ENCODE measurements around the gene ENDOV.

ENDOV gene

DNA sequence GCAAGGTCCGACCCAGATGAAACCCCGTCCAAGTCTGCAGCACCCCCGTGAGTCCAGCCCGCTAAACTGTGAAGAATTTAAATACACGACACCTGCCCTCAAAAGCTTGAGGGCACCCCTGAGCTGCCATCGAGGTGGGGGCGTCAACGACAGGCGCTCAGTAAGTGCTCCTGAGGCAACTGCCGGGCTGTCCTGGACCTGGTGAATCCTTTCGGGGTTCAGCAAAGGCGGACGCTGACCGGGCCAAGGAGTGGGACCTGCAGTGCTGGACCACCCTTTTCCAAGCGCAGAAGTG lies 512 bp upstream of the ENDOV start:
- in situ Hi-C loops (cut with MboI; ENCODE audit: low sequenced_read_pairs): no loop called here
- H3K36me3 ChIP-seq (replicated peaks): peaks cover 3% of the 10 kb centered on the region
- no peaks in the 10 kb centered on the region for H3K27me3 ChIP-seq (ENCODE audit: low read depth)
- peaks cover 6% of the 10 kb centered on the region; the same call in 1 of the 2 replicates for H3K4me1 ChIP-seq
- DNase-seq (ENCODE audit: low spot score in 2 of 2): no peak
- H3K9me3 ChIP-seq: no peaks in the 10 kb centered on the region; the same call in 1 of the 2 replicates
- peak overlapping the region; percentile 100 for H3K4me3 ChIP-seq

- H3K36me3 ChIP-seq (replicated peaks): peaks cover 3% of the 10 kb centered on the region
- in situ Hi-C loops (cut with MboI; ENCODE audit: low sequenced_read_pairs): no loop called here
- H3K27me3 ChIP-seq (ENCODE audit: low read depth): no peaks in the 10 kb centered on the region
These were observed 715 bp downstream of the ENDOV start for GRCh38 chr17:80415626-80416137.

DNA sequence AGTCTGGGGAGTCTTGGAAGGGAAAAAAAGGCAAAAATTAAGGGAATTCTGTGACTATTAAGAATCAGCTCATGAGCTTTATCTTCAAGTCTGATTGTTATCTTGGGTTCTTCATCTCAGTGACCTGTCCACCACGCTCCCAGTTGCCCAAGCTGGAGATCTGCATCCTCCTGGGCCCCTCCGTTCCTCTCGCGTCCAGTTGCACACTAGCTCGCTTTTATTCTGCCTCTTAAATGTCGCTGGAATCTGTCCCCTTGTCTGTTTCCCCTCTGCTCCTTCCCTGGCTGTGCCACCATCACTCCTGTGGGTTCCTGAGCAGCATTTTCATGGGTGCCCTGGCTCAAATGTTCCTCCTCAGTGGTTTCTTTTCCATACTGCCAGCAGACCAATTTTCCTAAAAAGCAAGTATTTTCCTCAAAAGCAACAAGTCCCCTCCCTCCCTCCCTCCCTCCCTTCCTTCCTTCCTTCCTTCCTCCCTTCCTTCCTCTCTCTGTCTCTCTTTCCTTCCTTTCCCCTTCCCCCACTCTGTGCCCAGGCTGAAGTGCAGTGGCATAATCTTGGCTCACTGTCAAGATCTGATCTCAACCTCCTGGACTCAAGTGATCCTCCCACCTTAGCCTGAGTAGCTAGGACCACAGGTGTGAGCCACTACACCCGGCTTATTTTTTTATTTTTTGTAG lies 1.4 kb downstream of the ENDOV start:
- Histone ChIP-seq H3K4me3 (no peak overlapping the region; the same call in 1 of the 2 replicates), H3K36me3 (replicated peaks) (peaks cover 3% of the 10 kb centered on the region), H3K4me1 (peaks cover 6% of the 10 kb centered on the region; the same call in 1 of the 2 replicates), H3K27me3 (ENCODE audit: low read depth) (no peaks in the 10 kb centered on the region), H3K9me3 (no peaks in the 10 kb centered on the region; the same call in 1 of the 2 replicates)
- in situ Hi-C loops (cut with MboI; ENCODE audit: low sequenced_read_pairs): no loop called here
- no peak for DNase-seq (ENCODE audit: low spot score in 2 of 2)

More at GRCh38 chr17:80415626-80416137, 715 bp downstream of the ENDOV start:
- H3K9me3 ChIP-seq: no peaks in the 10 kb centered on the region; the same call in 1 of the 2 replicates
- peaks cover 6% of the 10 kb centered on the region; the same call in 1 of the 2 replicates for H3K4me1 ChIP-seq
- DNase-seq (ENCODE audit: low spot score in 2 of 2): no peak
- peak overlapping the region; percentile 100 for H3K4me3 ChIP-seq

DNA sequence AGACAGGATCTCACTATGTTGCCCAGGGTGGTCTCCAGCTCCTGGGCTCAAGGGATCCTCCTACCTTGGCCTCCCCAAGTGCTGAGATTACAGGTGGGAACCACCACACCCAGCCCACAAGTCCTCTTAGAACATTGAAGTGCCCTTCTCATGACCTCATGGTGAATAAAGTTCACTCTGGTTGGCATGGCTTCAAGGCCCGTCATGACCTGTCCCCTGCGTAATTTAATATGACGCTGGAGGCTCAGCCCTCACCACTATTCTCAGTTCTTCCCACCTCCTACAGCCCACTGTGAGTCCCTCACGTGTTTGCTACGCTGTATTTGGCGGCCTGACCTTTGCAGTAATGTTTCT lies 1.9 kb downstream of the ENDOV start:
- DNase-seq (ENCODE audit: low spot score in 2 of 2): no peak
- H3K9me3 ChIP-seq: no peaks in the 10 kb centered on the region; the same call in 1 of the 2 replicates
- H3K4me3 ChIP-seq: no peak overlapping the region
- in situ Hi-C loops (cut with MboI; ENCODE audit: low sequenced_read_pairs): no loop called here
- peaks cover 6% of the 10 kb centered on the region; the same call in 1 of the 2 replicates for H3K4me1 ChIP-seq
- peaks cover 3% of the 10 kb centered on the region for H3K36me3 ChIP-seq (replicated peaks)
- H3K27me3 ChIP-seq (ENCODE audit: low read depth): no peaks in the 10 kb centered on the region

- Histone ChIP-seq H3K4me3 (no peak overlapping the region), H3K9me3 (no peaks in the 10 kb centered on the region; the same call in 1 of the 2 replicates), H3K27me3 (ENCODE audit: low read depth) (no peaks in the 10 kb centered on the region), H3K36me3 (replicated peaks) (peaks cover 3% of the 10 kb centered on the region), H3K4me1 (peaks cover 6% of the 10 kb centered on the region; the same call in 1 of the 2 replicates)
- in situ Hi-C loops (cut with MboI; ENCODE audit: low sequenced_read_pairs): no loop called here
- DNase-seq (ENCODE audit: low spot score in 2 of 2): no peak
These were observed 3.6 kb downstream of the ENDOV start for GRCh38 chr17:80418589-80418988.

DNA sequence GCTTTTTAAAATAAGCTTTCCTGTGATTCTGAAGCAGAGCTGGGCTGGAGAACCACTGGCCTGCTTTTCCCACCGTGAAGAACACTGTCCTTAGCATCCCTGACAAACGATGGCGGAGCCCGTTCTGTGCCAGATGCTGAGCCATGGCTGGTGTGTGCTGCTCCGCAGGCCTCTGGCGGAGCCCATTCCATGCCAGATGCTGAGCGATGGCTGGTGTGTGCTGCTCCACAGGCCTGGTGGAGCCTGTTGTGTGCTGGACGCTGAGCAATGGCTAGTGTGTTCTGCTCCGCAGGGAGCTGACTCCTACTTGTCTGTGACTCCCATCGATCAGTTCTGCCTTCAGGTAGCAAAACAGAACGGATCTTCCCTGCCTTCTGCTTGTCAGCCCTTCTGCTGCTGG lies 4.3 kb downstream of the ENDOV start:
- H3K9me3 ChIP-seq: no peaks in the 10 kb centered on the region; the same call in 1 of the 2 replicates
- peaks cover 3% of the 10 kb centered on the region; the same call in 1 of the 2 replicates for H3K4me1 ChIP-seq
- peaks cover 3% of the 10 kb centered on the region for H3K36me3 ChIP-seq (replicated peaks)
- no peak for DNase-seq (ENCODE audit: low spot score in 2 of 2)
- H3K27me3 ChIP-seq (ENCODE audit: low read depth): no peaks in the 10 kb centered on the region
- in situ Hi-C loops (cut with MboI; ENCODE audit: low sequenced_read_pairs): no loop called here
- no peak overlapping the region for H3K4me3 ChIP-seq

DNA sequence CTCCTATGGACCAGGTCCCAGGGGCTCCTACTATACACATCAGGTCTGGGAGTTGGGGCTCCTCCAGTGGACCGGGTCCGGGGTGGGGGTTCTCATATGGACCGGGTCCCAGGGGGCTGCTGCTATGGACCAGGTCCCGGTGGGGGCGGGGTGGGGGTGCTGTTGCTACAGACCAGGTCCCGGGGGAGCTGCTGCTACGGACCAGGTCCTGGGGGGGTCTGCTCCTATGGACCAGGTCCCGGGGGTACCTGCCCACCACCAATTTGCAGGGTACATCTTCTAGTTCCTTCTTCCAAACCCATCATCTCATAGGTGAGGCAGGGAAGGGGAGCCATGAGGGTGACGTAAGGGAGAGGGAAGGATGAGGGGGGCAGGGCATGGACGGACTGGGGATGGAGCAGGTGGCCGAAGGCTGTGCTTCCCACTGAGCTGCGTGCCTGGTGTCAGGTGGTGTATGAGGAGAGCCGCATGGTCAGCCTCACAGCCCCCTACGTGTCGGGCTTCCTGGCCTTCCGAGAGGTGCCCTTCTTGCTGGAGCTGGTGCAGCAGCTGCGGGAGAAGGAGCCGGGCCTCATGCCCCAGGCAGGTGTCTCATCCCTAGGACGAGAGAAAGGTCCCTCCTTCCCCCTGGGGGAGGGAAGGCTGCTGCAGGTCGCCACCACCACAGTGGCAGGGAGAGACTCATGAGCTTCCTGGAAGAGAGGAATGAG lies 6.6 kb downstream of the ENDOV start:
- H3K4me1 ChIP-seq: no peaks in the 10 kb centered on the region
- H3K9me3 ChIP-seq: no peaks in the 10 kb centered on the region
- no peaks in the 10 kb centered on the region; the same call in 1 of the 2 replicates for H3K36me3 ChIP-seq (replicated peaks)
- in situ Hi-C loops (cut with MboI; ENCODE audit: low sequenced_read_pairs): no loop called here
- H3K4me3 ChIP-seq: no peak overlapping the region
- no peaks in the 10 kb centered on the region for H3K27me3 ChIP-seq (ENCODE audit: low read depth)
- DNase-seq (ENCODE audit: low spot score in 2 of 2): no peak

DNA sequence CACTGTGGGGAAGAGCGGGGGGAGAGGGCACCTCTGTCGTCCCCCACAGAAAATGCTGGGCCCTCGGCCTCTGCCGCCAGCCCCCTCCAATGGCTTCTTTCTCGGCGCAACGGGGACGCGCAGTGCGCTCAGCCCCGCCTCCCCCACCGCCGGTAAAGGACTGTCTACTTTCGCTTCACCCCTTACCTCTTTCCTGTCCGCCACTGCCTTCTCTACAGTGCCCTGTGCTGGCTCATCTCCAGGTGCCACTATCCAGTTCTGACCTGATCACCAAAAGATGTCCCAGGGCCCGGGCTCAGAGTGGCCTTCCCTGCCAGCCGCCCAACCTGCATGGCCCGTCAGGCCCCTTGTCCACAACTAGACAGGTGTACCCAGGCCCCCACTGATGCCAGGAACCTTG lies 7.3 kb downstream of the ENDOV start:
- Histone ChIP-seq H3K9me3 (no peaks in the 10 kb centered on the region), H3K36me3 (replicated peaks) (no peaks in the 10 kb centered on the region; the same call in 1 of the 2 replicates), H3K4me1 (no peaks in the 10 kb centered on the region), H3K4me3 (no peak overlapping the region), H3K27me3 (ENCODE audit: low read depth) (no peaks in the 10 kb centered on the region)
- DNase-seq (ENCODE audit: low spot score in 2 of 2): no peak
- in situ Hi-C loops (cut with MboI; ENCODE audit: low sequenced_read_pairs): no loop called here

DNA sequence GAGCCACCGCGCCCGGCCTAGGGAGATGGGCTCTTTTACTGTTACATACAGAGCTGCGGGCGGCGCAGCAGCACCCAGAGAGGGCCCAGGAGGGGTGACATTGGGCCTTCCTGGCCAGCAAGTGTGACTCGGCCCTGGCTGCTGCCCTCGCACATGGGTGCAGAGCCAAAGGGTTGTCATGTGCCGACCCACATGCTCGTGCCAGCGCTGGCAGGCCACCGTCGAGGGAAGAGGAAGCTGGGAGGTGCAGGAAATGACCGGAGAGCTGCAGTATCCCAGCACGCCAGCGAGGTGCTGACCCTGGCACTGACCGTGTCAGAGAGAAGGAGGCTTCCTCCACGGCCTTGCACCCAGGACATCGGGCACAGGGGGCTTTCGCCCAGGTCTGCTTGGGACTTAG lies 8.0 kb downstream of the ENDOV start:
- DNase-seq (ENCODE audit: low spot score in 2 of 2): no peak

GRCh38 chr17:80423536-80424225 lies 8.7 kb downstream of the ENDOV start:
- Histone ChIP-seq H3K27me3 (ENCODE audit: low read depth) (no peaks in the 10 kb centered on the region), H3K4me3 (no peak overlapping the region), H3K36me3 (replicated peaks) (no peaks in the 10 kb centered on the region), H3K4me1 (no peaks in the 10 kb centered on the region), H3K9me3 (no peaks in the 10 kb centered on the region)
- DNase-seq (ENCODE audit: low spot score in 2 of 2): no peak
- in situ Hi-C loops (cut with MboI; ENCODE audit: low sequenced_read_pairs): no loop called here

More for the DNA sequence above, 8.0 kb downstream of the ENDOV start:
- in situ Hi-C loops (cut with MboI; ENCODE audit: low sequenced_read_pairs): no loop called here
- no peaks in the 10 kb centered on the region for H3K36me3 ChIP-seq (replicated peaks)
- no peaks in the 10 kb centered on the region for H3K9me3 ChIP-seq
- no peaks in the 10 kb centered on the region for H3K4me1 ChIP-seq
- H3K27me3 ChIP-seq (ENCODE audit: low read depth): no peaks in the 10 kb centered on the region
- H3K4me3 ChIP-seq: no peak overlapping the region

- Histone ChIP-seq H3K4me3 (no peak overlapping the region), H3K36me3 (replicated peaks) (no peaks in the 10 kb centered on the region), H3K27me3 (ENCODE audit: low read depth) (no peaks in the 10 kb centered on the region), H3K9me3 (no peaks in the 10 kb centered on the region), H3K4me1 (no peaks in the 10 kb centered on the region)
- DNase-seq (ENCODE audit: low spot score in 2 of 2): no peak
- in situ Hi-C loops (cut with MboI; ENCODE audit: low sequenced_read_pairs): no loop called here
These were observed 9.3 kb downstream of the ENDOV start for GRCh38 chr17:80424261-80424660.

DNA sequence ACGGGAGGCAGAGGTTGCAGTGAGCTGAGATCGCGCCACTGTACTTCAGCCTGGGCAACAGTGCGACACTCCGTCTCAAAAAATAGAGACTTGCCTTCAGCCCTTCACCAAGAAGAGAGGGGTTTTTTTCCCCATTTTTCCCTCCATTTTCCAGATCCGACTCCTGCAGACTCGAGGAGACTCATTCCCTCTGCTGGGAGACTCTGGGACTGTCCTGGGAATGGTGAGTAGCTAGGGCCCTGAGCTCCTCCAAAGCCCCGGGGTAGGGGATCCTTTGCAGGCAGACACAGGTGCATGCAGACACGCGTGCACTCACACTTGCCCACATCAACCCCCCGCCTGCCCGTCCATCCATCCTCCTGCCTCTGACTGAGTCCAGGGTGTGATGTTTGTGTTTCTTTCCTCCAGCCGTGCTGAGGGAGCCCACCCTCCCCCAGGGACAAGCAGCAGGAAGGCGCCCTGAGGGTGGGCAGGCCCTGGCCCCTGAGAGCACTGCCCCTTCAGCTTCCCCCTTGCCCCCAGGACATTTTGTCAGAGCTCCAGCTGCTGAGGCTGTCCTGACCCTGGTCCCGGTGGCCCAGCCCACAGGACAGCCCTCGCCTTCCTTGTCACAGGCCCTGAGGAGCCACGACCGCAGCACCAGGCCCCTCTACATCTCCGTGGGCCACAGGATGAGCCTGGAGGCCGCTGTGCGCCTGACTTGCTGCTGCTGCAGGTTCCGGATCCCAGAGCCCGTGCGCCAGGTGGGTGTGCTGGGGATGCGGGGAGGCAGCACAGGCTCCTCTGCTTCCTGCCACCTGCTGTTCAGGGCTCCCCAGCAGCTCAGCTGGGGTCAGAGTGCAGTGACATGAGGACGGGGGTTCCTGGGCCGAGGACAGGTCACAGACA lies 10.2 kb downstream of the ENDOV start:
- H3K4me3 ChIP-seq: no peak overlapping the region
- in situ Hi-C loops (cut with MboI; ENCODE audit: low sequenced_read_pairs): loop anchor here (5.0 kb wide), 2 partner anchors 152 to 557 kb away; no protein-coding TSS in a partner anchor
- H3K4me1 ChIP-seq: no peaks in the 10 kb centered on the region
- H3K27me3 ChIP-seq (ENCODE audit: low read depth): no peaks in the 10 kb centered on the region
- H3K9me3 ChIP-seq: no peaks in the 10 kb centered on the region
- no peak for DNase-seq (ENCODE audit: low spot score in 2 of 2)
- H3K36me3 ChIP-seq (replicated peaks): no peaks in the 10 kb centered on the region

- no peaks in the 10 kb centered on the region for H3K4me1 ChIP-seq
- H3K4me3 ChIP-seq: no peak overlapping the region
- no peak for DNase-seq (ENCODE audit: low spot score in 2 of 2)
- H3K9me3 ChIP-seq: no peaks in the 10 kb centered on the region
- H3K27me3 ChIP-seq (ENCODE audit: low read depth): no peaks in the 10 kb centered on the region
- in situ Hi-C loops (cut with MboI; ENCODE audit: low sequenced_read_pairs): loop anchor here (5.0 kb wide), 2 partner anchors 151 to 556 kb away; no protein-coding TSS in a partner anchor
- no peaks in the 10 kb centered on the region for H3K36me3 ChIP-seq (replicated peaks)
These were observed 11.0 kb downstream of the ENDOV start for GRCh38 chr17:80425835-80426426.

All from HAP-1 (cell line).